Cardiac muscle cell (in vitro differentiated cells and primary cell): Measurements from ENCODE around the gene ZNF441. TPM values are rescaled to one million over a fixed set of nuclear protein-coding genes. Genes with fewer than 3 reads are reported as not detected.

Source experiments
- DNase-seq, 2 donors: peaks; one replicate each; pipeline versions ENCODE4 v3.0.0 to v3.0.0-alpha.2; 2010 to 2017; ENCODE audit warnings: low read depth in 1 of 2, low spot score in 1 of 2
- H3K27ac ChIP-seq: fragments of 200-600 bp; sonication (generic); 2 replicates; pipeline ENCODE4 v1.5.1; 2016
- H3K27me3 ChIP-seq: fragments of 200-600 bp; sonication (generic); 2 replicates; pipeline ENCODE4 v1.6.0; 2016; ENCODE audit warnings: control low read depth
- H3K36me3 ChIP-seq: fragments of 200-600 bp; sonication (generic); 2 replicates; pipeline ENCODE4 v1.5.1; 2016; ENCODE audit warnings: control low read depth
- H3K4me1 ChIP-seq: fragments of 200-600 bp; sonication (generic); 2 replicates; pipeline ENCODE4 v1.8.1; 2017; ENCODE audit warnings: low read depth, mild to moderate bottlenecking, mixed run types
- H3K4me3 ChIP-seq: fragments of 200-600 bp; sonication (generic); 2 replicates; pipeline ENCODE4 v1.5.1; 2016; ENCODE audit warnings: mild to moderate bottlenecking
- H3K9me3 ChIP-seq: fragments of 200-600 bp; sonication (generic); 2 replicates; pipeline ENCODE4 v1.5.1; 2017; ENCODE audit warnings: low read depth, mild to moderate bottlenecking, control low read depth
- polyA plus RNA-seq: library from polyadenylated mRNA; unstranded; fragments of >200 nt; fragmentation: Nextera tagmentation; extraction: Ambion mirVana; gene quantifications from 2 replicates; pipeline ENCODE4 v1.2.1, GENCODE V29; 2016
- total RNA-seq: library from RNA; depleted of rRNA; stranded (reverse); fragments of >200 nt; gene quantifications from 2 replicates; pipeline ENCODE4 v1.2.3, GENCODE V29; 2016
- TF ChIP-seq, protein P1 (sequence below): IDR thresholded peaks from 2 replicates; pipeline ENCODE4 v1.5.1; 2012; ENCODE audit warnings: low read depth, mild to moderate bottlenecking, low read length

Gene ZNF441
- total and polyA plus RNA-seq, 2 experiments from 2014 or later, result 2.1 to 26.9 TPM

DNA sequence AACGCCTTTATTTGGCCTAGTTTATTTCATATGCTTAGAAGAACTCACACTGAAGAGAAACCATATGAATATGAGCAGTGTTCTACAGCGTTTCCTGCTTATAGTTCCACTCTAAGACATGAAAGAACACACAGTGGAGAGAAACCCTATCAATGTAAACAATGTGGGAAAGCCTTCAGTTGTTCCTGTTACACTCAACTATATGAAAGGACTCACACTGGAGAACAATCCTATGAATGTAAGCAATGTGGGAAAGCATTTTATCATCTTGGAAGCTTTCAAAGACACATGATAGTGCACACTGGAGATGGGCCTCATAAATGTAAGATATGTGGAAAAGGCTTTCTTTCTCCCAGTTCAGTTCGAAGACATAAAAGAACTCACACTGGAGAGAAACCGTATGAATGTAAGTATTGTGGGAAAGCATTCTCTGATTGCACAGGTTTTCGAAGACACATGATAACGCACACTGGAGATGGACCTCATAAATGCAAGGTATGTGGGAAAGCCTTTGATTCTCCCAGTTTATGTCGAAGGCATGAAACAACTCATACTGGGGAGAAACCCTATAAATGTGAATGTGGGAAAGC, 13.7 kb downstream of the ZNF441 start:
- TF ChIP-seq, protein P1, sequence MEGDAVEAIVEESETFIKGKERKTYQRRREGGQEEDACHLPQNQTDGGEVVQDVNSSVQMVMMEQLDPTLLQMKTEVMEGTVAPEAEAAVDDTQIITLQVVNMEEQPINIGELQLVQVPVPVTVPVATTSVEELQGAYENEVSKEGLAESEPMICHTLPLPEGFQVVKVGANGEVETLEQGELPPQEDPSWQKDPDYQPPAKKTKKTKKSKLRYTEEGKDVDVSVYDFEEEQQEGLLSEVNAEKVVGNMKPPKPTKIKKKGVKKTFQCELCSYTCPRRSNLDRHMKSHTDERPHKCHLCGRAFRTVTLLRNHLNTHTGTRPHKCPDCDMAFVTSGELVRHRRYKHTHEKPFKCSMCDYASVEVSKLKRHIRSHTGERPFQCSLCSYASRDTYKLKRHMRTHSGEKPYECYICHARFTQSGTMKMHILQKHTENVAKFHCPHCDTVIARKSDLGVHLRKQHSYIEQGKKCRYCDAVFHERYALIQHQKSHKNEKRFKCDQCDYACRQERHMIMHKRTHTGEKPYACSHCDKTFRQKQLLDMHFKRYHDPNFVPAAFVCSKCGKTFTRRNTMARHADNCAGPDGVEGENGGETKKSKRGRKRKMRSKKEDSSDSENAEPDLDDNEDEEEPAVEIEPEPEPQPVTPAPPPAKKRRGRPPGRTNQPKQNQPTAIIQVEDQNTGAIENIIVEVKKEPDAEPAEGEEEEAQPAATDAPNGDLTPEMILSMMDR, result no peak
- H3K4me3 ChIP-seq, result no peak overlapping the region
- no peaks in the 10 kb centered on the region for H3K4me1 ChIP-seq
- no peak for DNase-seq
- H3K27me3 ChIP-seq, result no peaks in the 10 kb centered on the region
- H3K36me3 ChIP-seq, result peaks cover 14% of the 10 kb centered on the region
- H3K27ac ChIP-seq, result no peak overlapping the region
- H3K9me3 ChIP-seq, result peaks cover 4% of the 10 kb centered on the region

DNA sequence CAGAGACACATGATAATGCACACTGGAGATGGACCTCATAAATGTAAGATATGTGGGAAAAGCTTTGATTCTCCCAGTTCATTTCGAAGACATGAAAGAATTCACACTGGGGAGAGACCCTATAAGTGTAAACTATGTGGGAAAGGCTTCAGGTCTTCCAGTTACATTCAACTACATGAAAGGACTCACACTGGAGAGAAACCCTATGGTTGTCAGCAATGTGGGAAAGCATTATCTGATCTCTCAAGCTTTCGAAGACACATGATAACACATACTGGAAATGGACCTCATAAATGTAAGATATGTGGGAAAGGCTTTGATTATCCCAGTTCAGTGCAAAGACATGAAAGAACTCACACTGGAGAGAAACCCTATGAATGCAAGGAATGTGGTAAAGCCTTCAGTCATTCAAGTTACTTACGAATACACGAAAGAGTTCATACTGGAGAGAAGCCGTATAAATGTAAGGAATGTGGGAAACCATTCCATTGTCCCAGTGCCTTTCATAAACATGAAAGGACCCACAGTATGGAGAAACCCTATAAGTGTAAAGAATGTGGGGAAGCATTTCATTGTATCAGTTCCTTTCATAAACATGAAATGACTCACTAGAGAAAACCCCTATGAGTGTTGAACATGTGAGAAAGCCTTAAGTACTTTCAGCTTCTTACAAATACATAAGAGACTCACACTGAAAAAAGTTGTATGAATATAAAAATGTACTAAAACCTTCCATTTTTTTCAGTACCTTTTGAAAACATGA, 14.7 kb downstream of the ZNF441 start:
- no peak for DNase-seq
- Histone ChIP-seq H3K36me3 (peaks cover 14% of the 10 kb centered on the region), H3K27me3 (no peaks in the 10 kb centered on the region), H3K9me3 (peaks cover 4% of the 10 kb centered on the region), H3K4me1 (no peaks in the 10 kb centered on the region), H3K4me3 (no peak overlapping the region), H3K27ac (no peak overlapping the region)
- TF ChIP-seq, protein P1, result no peak

DNA sequence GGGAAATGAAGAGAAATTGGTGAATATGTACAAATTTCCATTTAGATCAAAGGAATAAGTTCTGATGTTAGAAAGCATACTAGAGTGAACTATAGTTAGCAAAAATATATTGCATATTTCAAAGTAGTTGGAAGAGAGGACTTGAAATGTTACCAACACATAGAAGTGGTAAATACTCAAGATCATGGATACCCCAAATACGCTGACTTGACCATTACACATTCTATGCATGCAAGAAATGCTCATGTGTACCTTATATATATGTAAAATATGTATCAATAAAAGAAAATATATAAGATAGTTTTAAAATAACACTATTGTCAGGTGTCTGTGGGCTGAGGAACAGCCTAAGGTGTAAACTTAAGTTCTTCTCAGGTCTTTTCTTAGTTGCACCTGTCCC, 17.0 kb downstream of the ZNF441 start:
- Histone ChIP-seq H3K9me3 (peaks cover 4% of the 10 kb centered on the region), H3K36me3 (peaks cover 8% of the 10 kb centered on the region), H3K27ac (no peak overlapping the region), H3K4me1 (no peaks in the 10 kb centered on the region), H3K4me3 (no peak overlapping the region), H3K27me3 (no peaks in the 10 kb centered on the region)
- no peak for DNase-seq
- TF ChIP-seq, protein P1, result no peak

DNA sequence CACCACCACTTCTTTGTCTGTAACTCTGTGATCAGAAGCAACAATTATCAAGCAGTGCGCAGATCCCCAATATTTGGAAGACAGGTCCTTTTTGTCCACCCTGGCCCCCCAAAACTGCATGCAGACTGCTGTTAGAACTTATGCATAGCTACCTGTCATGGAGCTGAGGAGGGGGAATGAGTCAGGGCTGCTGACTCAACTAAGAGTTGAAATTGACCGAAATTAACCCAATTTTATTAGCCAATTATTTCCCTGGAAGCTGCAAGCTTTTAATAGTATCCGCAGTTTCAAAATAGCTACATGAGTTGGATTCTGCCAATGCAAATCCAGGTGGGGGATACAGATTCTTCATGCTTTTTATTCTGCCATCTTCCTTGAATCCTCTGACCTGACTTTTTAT, 17.6 kb downstream of the ZNF441 start:
- H3K36me3 ChIP-seq, result peaks cover 8% of the 10 kb centered on the region
- no peak overlapping the region for H3K4me3 ChIP-seq
- H3K4me1 ChIP-seq, result no peaks in the 10 kb centered on the region
- peaks cover 4% of the 10 kb centered on the region for H3K9me3 ChIP-seq
- H3K27ac ChIP-seq, result no peak overlapping the region
- H3K27me3 ChIP-seq, result no peaks in the 10 kb centered on the region
- no peak for DNase-seq
- TF ChIP-seq, protein P1, result no peak

DNA sequence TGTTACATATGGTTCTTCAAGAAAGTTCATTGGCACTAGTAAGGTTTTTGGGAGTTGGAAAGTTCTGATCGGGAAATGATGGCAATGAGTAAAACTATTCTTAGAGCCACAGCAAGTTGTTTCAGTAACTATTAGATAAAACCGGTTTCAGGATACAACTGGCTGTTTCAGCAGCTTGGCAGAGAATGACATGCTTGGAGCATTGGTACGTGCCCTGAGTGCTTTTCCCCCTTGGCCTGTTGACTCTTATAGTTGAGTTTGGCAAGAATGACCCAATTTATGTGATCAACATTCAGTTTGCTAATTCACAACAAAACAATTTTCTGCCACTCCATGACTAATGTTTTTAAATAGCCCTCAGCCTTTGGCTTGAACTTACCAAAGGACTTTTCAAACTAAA, 20.7 kb downstream of the ZNF441 start:
- Histone ChIP-seq H3K27ac (no peak overlapping the region), H3K4me1 (no peaks in the 10 kb centered on the region), H3K27me3 (no peaks in the 10 kb centered on the region), H3K9me3 (no peaks in the 10 kb centered on the region), H3K36me3 (no peaks in the 10 kb centered on the region), H3K4me3 (no peak overlapping the region)
- no peak for DNase-seq
- TF ChIP-seq, protein P1, result no peak
